HEK293 (cell line): ENCODE data around the gene ZCCHC24.

Experiments
- CTCF ChIA-PET: fragments of 350-600 bp; formaldehyde crosslinking; extraction: SDS; loops from one replicate; lab custom pipeline; 2021; ENCODE audit warnings: antibody characterized with exemption; lab: Yijun Ruan, JAX
- POLR2A ChIA-PET: fragments of 300-600 bp; formaldehyde crosslinking; extraction: SDS; loops from one replicate; lab custom pipeline; 2020; ENCODE audit warnings: antibody characterized with exemption, inconsistent platforms; lab: Yijun Ruan, JAX
- H3K27ac ChIP-seq: fragments of 200-500 bp; sonication (Bioruptor generic); 2 replicates; pipeline ENCODE4 v1.5.1; 2014; ENCODE audit warnings: low read depth, low read length, control low read depth, inconsistent platforms; ENCODE audit errors: extremely low read depth
- H3K36me3 ChIP-seq, 2 experiments: fragments of 200-500 bp in 1 of 2; sonication (Bioruptor generic) in 1 of 2; 1 replicate in 1 of 2; 2 replicates in 1 of 2; pipeline ENCODE4 v1.5.1; 2014 to 2017; ENCODE audit warnings: inconsistent platforms in 2 of 2, low read length in 2 of 2; ENCODE audit not compliant: control insufficient read depth in 2 of 2, insufficient read depth in 1 of 2
- H3K4me1 ChIP-seq: fragments of 200-500 bp; sonication (Bioruptor generic); 2 replicates; pipeline ENCODE4 v1.5.1; 2014; ENCODE audit warnings: mild to moderate bottlenecking, low read length, inconsistent platforms; ENCODE audit not compliant: control insufficient read depth, insufficient read depth
- H3K4me3 ChIP-seq: 2 replicates; pipeline ENCODE4 v1.5.1; 2011; ENCODE audit warnings: low read depth, mild to moderate bottlenecking, control low read depth, low read length, moderate library complexity
- H3K9me3 ChIP-seq: fragments of 200-500 bp; sonication (Bioruptor generic); 2 replicates; pipeline ENCODE4 v1.5.1; 2014; ENCODE audit warnings: low read depth, low read length, inconsistent platforms; ENCODE audit not compliant: control insufficient read depth, insufficient read depth
- FEZF1 ChIP-seq: fragments of 450-650 bp; formaldehyde crosslinking; IDR thresholded peaks from 2 replicates; pipeline ENCODE4 v1.5.1; 2016; ENCODE audit warnings: missing biosample characterization, missing genetic modification characterization
- PBX3 ChIP-seq: sonication (generic); formaldehyde crosslinking; IDR thresholded peaks from 2 replicates; pipeline ENCODE4 v1.8.1; 2022; ENCODE audit warnings: mild to moderate bottlenecking, moderate library complexity, missing genetic modification reagents
- RBAK ChIP-seq: fragments of 450-650 bp; formaldehyde crosslinking; IDR thresholded peaks from 2 replicates; pipeline ENCODE4 v1.5.1; 2016; ENCODE audit warnings: missing biosample characterization, missing genetic modification characterization
- SP3 ChIP-seq: fragments of 450-650 bp; formaldehyde crosslinking; IDR thresholded peaks from 2 replicates; pipeline ENCODE4 v1.5.1; 2016; ENCODE audit warnings: missing biosample characterization, missing genetic modification characterization
- TCF7L2 ChIP-seq: IDR thresholded peaks from 2 replicates; pipeline ENCODE4 v1.6.1; 2011; ENCODE audit warnings: low read depth, mild to moderate bottlenecking, inconsistent platforms, low read length, moderate library complexity, borderline replicate concordance
- ZFP41 ChIP-seq: fragments of 450-650 bp; formaldehyde crosslinking; IDR thresholded peaks from 2 replicates; pipeline ENCODE4 v1.5.1; 2016; ENCODE audit warnings: missing biosample characterization, missing genetic modification characterization, borderline replicate concordance
- ZNF133 ChIP-seq: fragments of 450-650 bp; formaldehyde crosslinking; IDR thresholded peaks from 2 replicates; pipeline ENCODE4 v1.5.1; 2016; ENCODE audit warnings: missing biosample characterization, missing genetic modification characterization
- ZNF138 ChIP-seq: fragments of 450-650 bp; formaldehyde crosslinking; IDR thresholded peaks from 2 replicates; pipeline ENCODE4 v1.5.1; 2016; ENCODE audit warnings: missing biosample characterization, missing genetic modification characterization, borderline replicate concordance
- ZNF175 ChIP-seq: fragments of 450-650 bp; formaldehyde crosslinking; IDR thresholded peaks from 2 replicates; pipeline ENCODE4 v1.5.1; 2016; ENCODE audit warnings: missing biosample characterization, missing genetic modification characterization
- ZNF19 ChIP-seq: fragments of 450-650 bp; formaldehyde crosslinking; IDR thresholded peaks from 2 replicates; pipeline ENCODE4; 2016; ENCODE audit warnings: missing biosample characterization, missing genetic modification characterization, low read depth
- ZNF202 ChIP-seq: fragments of 450-650 bp; formaldehyde crosslinking; IDR thresholded peaks from 2 replicates; pipeline ENCODE4 v1.5.1; 2016; ENCODE audit warnings: missing biosample characterization, missing genetic modification characterization, borderline replicate concordance
- ZNF239 ChIP-seq: fragments of 450-650 bp; formaldehyde crosslinking; IDR thresholded peaks from 2 replicates; pipeline ENCODE4 v1.5.1; 2016; ENCODE audit warnings: missing biosample characterization, missing genetic modification characterization
- ZNF324 ChIP-seq: fragments of 450-650 bp; formaldehyde crosslinking; IDR thresholded peaks from 2 replicates; pipeline ENCODE4 v1.5.1; 2016; ENCODE audit warnings: missing biosample characterization, missing genetic modification characterization
- ZNF404 ChIP-seq: fragments of 450-650 bp; formaldehyde crosslinking; IDR thresholded peaks from 2 replicates; pipeline ENCODE4 v1.5.1; 2017; ENCODE audit warnings: missing biosample characterization, missing genetic modification characterization
- ZNF426 ChIP-seq: fragments of 450-650 bp; formaldehyde crosslinking; IDR thresholded peaks from 2 replicates; pipeline ENCODE4 v1.5.1; 2017; ENCODE audit warnings: missing biosample characterization, missing genetic modification characterization, mild to moderate bottlenecking, inconsistent platforms, moderate library complexity
- ZNF433 ChIP-seq: fragments of 450-650 bp; formaldehyde crosslinking; IDR thresholded peaks from 2 replicates; pipeline ENCODE4 v1.5.1; 2016; ENCODE audit warnings: missing biosample characterization, missing genetic modification characterization, low read depth
- ZNF558 ChIP-seq: fragments of 450-650 bp; formaldehyde crosslinking; IDR thresholded peaks from 2 replicates; pipeline ENCODE4 v1.5.1; 2016; ENCODE audit warnings: missing biosample characterization, missing genetic modification characterization
- ZNF624 ChIP-seq: fragments of 450-650 bp; formaldehyde crosslinking; IDR thresholded peaks from 2 replicates; pipeline ENCODE4 v1.5.1; 2017; ENCODE audit warnings: missing biosample characterization, missing genetic modification characterization
- ZNF639 ChIP-seq: fragments of 450-650 bp; formaldehyde crosslinking; IDR thresholded peaks from 2 replicates; pipeline ENCODE4 v1.5.1; 2016; ENCODE audit warnings: missing biosample characterization, missing genetic modification characterization
- ZNF664 ChIP-seq: fragments of 450-650 bp; formaldehyde crosslinking; IDR thresholded peaks from 2 replicates; pipeline ENCODE4 v1.5.1; 2016; ENCODE audit warnings: missing biosample characterization, missing genetic modification characterization
- ZNF768 ChIP-seq: fragments of 450-650 bp; formaldehyde crosslinking; IDR thresholded peaks from 2 replicates; pipeline ENCODE4 v1.5.1; 2018; ENCODE audit warnings: missing biosample characterization, mild to moderate bottlenecking, missing genetic modification characterization
- ZNF776 ChIP-seq: fragments of 450-650 bp; formaldehyde crosslinking; IDR thresholded peaks from 2 replicates; pipeline ENCODE4 v1.5.0; 2017; ENCODE audit warnings: missing biosample characterization, missing genetic modification characterization, borderline replicate concordance
- ZNF777 ChIP-seq: fragments of 450-650 bp; formaldehyde crosslinking; IDR thresholded peaks from 2 replicates; pipeline ENCODE4 v1.5.1; 2017; ENCODE audit warnings: missing biosample characterization, missing genetic modification characterization, borderline replicate concordance
- ZSCAN16 ChIP-seq: fragments of 450-650 bp; formaldehyde crosslinking; IDR thresholded peaks from 2 replicates; pipeline ENCODE4 v1.5.1; 2016; ENCODE audit warnings: missing biosample characterization, missing genetic modification characterization
- TF ChIP-seq, protein P1 (sequence below): fragments of 450-650 bp; formaldehyde crosslinking; IDR thresholded peaks from 2 replicates; pipeline ENCODE4 v1.5.1; 2016; ENCODE audit warnings: missing biosample characterization, missing genetic modification characterization

ZCCHC24 gene

DNA sequence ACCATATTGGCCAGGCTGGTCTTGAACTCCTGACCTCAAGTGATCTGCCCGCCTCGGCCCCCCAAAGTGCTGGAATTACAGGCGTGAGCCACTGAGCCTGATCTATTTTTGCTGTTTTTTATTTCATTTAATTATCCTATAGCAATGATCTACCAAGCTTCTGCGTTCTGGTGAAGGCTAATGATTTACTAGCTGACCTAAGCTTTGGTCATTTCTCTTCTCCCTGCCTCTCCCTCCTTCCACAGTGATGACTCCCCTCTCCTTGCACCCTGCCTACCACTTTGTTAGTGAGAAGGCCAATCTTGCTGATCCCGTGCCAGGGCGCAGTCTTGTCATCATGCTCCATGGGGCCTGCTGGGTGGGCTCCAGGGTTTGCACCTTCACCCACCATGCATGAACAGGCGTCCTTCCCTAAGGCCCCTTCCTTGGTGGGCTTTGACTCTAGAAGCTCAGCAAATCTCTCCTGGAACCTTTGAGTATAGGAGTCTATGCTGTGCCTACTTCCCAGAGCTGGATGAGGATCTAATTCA, 11.9 kb upstream of the ZCCHC24 start:
- TF ChIP-seq ZNF404 (tag by site-specific recombination), result no peak
- TF ChIP-seq ZNF202, result no peak
- TF ChIP-seq ZSCAN16 (tag by site-specific recombination), result no peak
- TF ChIP-seq ZNF558 (tag by site-specific recombination), result no peak
- TF ChIP-seq, protein P1, sequence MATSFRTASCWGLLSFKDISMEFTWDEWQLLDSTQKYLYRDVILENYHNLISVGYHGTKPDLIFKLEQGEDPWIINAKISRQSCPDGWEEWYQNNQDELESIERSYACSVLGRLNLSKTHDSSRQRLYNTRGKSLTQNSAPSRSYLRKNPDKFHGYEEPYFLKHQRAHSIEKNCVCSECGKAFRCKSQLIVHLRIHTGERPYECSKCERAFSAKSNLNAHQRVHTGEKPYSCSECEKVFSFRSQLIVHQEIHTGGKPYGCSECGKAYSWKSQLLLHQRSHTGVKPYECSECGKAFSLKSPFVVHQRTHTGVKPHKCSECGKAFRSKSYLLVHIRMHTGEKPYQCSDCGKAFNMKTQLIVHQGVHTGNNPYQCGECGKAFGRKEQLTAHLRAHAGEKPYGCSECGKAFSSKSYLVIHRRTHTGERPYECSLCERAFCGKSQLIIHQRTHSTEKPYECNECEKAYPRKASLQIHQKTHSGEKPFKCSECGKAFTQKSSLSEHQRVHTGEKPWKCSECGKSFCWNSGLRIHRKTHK (tag by site-specific recombination), result no peak
- TF ChIP-seq FEZF1 (tag by site-specific recombination), result no peak
- no peak for TF ChIP-seq ZNF777 (tag by site-specific recombination)
- no peak for TF ChIP-seq ZNF624 (tag by site-specific recombination)
- TF ChIP-seq ZNF776 (tag by site-specific recombination), result no peak
- ChIA-PET CTCF (interaction anchor here (1.2 kb wide), 2 partner anchors 9 to 83 kb away, joined by 3 to 4 read pairs; no protein-coding TSS in a partner anchor), POLR2A (interaction anchor here (2.1 kb wide), 1 partner anchor 11 kb away, joined by 5 read pairs; the partner anchor contains the start of gene ZCCHC24)
- Histone ChIP-seq H3K27ac (no peak overlapping the region), H3K4me1 (no peaks in the 10 kb centered on the region), H3K36me3 (no peaks in the 10 kb centered on the region), H3K4me3 (no peak overlapping the region), H3K9me3 (no peaks in the 10 kb centered on the region)

- H3K4me1 ChIP-seq, result no peaks in the 10 kb centered on the region
- no peaks in the 10 kb centered on the region for H3K36me3 ChIP-seq
- CTCF ChIA-PET, result interaction anchor here (1.0 kb wide), 1 partner anchor 35 kb away, joined by 4 read pairs; no protein-coding TSS in a partner anchor
- TF ChIP-seq FEZF1 (tag by site-specific recombination), result no peak
- TF ChIP-seq TCF7L2, result no peak
- no peak for TF ChIP-seq RBAK (tag by site-specific recombination)
- TF ChIP-seq ZNF138 (tag by site-specific recombination), result no peak
- TF ChIP-seq ZNF768 (tag by site-specific recombination), result no peak
- TF ChIP-seq ZNF426, result no peak
- TF ChIP-seq, all 188 proteins: peak for 0
- H3K27ac ChIP-seq, result no peak overlapping the region
- no peaks in the 10 kb centered on the region for H3K9me3 ChIP-seq
- POLR2A ChIA-PET, result interaction anchor here (1.2 kb wide), 1 partner anchor 9 kb away, joined by 3 read pairs; the partner anchor contains the start of gene ZCCHC24
- no peak overlapping the region for H3K4me3 ChIP-seq
Measured at GRCh38 chr10:79454259-79454658, 8.8 kb upstream of the ZCCHC24 start.

DNA sequence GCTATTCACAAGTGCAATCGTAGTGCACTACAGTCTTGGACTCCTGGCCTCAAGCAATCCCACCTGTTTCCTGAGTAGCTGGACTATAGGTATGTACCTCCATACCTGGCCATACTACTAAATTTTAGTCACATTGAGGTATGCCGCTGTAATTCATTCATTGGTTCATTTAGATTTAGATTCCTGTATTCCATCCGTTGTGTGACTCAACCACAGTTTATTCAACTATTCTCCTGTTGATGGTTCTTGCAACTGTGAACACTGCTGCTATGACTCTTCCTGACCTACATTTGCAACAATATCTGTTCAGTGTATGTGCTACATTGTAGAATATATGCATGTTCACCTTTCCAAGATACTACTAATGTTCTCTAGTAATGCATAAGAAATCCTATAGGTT, 8.0 kb upstream of the ZCCHC24 start:
- TF ChIP-seq ZNF433 (tag by site-specific recombination), result no peak
- no peak for TF ChIP-seq ZNF19 (tag by site-specific recombination)
- TF ChIP-seq ZNF133 (tag by site-specific recombination), result no peak
- Histone ChIP-seq H3K9me3 (no peaks in the 10 kb centered on the region), H3K4me3 (no peak overlapping the region), H3K4me1 (peaks cover 6% of the 10 kb centered on the region; the same call in 1 of the 2 replicates), H3K27ac (no peak overlapping the region), H3K36me3 (no peaks in the 10 kb centered on the region)
- ChIA-PET POLR2A (interaction anchor here (1.2 kb wide), 1 partner anchor 8 kb away, joined by 3 read pairs; the partner anchor contains the start of gene ZCCHC24), CTCF (interaction anchor here (1.0 kb wide), 1 partner anchor 15 kb away, joined by 4 read pairs; no protein-coding TSS in a partner anchor)

GRCh38 chr10:79452174-79452611, 6.8 kb upstream of the ZCCHC24 start:
- no peaks in the 10 kb centered on the region for H3K9me3 ChIP-seq
- ChIA-PET CTCF (interaction anchor here (0.6 to 1.0 kb wide), 2 partner anchors 15 to 32 kb away, joined by 3 to 6 read pairs; no protein-coding TSS in a partner anchor), POLR2A (no interaction called here)
- no peak for TF ChIP-seq ZNF239 (tag by site-specific recombination)
- TF ChIP-seq ZNF664, result no peak
- no peak for TF ChIP-seq ZSCAN16 (tag by site-specific recombination)
- TF ChIP-seq PBX3 (CRISPR knock-in tag), result no peak
- TF ChIP-seq ZNF175, result no peak
- TF ChIP-seq ZFP41, result no peak
- no peak for TF ChIP-seq ZNF639 (tag by site-specific recombination)
- no peak for TF ChIP-seq SP3
- no peak for TF ChIP-seq ZNF324 (tag by site-specific recombination)

More at GRCh38 chr10:79452174-79452611, 6.8 kb upstream of the ZCCHC24 start:
- no peaks in the 10 kb centered on the region for H3K36me3 ChIP-seq
- peaks cover 6% of the 10 kb centered on the region; the same call in 1 of the 2 replicates for H3K4me1 ChIP-seq
- H3K4me3 ChIP-seq, result no peak overlapping the region
- H3K27ac ChIP-seq, result no peak overlapping the region
